ENCODE measurements around the gene LARP1.

GRCh38 chr5:154860123-154860522 is 104.9 kb downstream of the LARP1 start:
- TF ChIP-seq POLR2A (IDR thresholded peaks at IDR 0.05; ENCODE audit: extremely low read depth, insufficient read length) (no peak), CTCF (IDR thresholded peaks at IDR 0.05; ENCODE audit: low read depth, low read length) (no peak)

Data from NB4 (cell line).